22Rv1 (cell line): Measurements from ENCODE around the gene APBA2.

Experiments
- H3K27ac ChIP-seq: fragments of 450-650 bp; 2 replicates; pipeline ENCODE4 v1.5.1; 2017
- CTCF ChIP-seq: fragments of 450-650 bp; IDR thresholded peaks from 2 replicates; pipeline ENCODE4 v1.5.1; 2017; ENCODE audit warnings: mild to moderate bottlenecking
- ZFX ChIP-seq: fragments of 450-650 bp; IDR thresholded peaks from 2 replicates; pipeline ENCODE4 v1.6.1; 2017; ENCODE audit warnings: antibody characterized with exemption, borderline replicate concordance

APBA2 gene

DNA sequence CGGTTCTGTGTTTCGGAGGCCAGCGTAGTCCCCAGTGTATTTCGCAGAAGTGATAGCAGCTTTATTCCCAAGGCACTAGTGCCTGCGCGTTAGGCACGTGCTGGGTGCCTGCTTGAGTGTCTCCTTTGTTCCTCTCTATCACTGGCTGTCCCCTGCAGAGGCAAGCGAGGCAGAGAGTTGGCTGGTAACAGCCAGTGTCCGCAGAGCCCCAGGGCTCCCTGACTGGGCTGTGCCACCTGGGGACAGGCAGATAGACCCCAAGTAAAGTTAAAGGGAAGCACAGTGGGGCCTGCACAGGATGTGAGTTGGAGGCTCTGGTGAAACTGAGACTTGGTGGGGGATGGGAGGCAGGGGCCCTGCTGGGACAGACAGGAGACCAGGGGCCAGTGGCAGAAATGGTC, 50.7 kb downstream of the APBA2 start:
- no peak for TF ChIP-seq ZFX
- no peak for TF ChIP-seq CTCF
- no peak overlapping the region for H3K27ac ChIP-seq

DNA sequence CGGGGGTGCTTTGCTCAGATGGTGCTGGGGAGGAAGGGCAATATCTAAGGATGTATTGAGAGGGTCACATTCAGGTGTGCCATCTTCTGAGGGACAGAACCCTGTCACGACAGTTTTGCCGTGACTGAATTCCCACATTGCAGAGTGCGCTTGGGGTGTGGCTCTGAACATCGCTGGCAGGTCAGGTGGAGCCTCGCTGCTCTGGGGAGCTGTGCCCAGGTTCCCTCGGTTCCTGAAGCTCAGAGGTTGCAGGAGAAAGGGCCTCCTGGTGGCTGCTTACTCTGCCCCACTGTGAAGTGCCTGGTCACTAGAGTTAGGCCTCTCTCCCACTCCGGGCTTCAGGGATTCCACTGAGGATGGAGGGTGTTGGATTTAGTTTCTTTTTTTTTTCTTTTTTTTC, 51.5 kb downstream of the APBA2 start:
- H3K27ac ChIP-seq = no peak overlapping the region
- TF ChIP-seq ZFX = no peak
- no peak for TF ChIP-seq CTCF

DNA sequence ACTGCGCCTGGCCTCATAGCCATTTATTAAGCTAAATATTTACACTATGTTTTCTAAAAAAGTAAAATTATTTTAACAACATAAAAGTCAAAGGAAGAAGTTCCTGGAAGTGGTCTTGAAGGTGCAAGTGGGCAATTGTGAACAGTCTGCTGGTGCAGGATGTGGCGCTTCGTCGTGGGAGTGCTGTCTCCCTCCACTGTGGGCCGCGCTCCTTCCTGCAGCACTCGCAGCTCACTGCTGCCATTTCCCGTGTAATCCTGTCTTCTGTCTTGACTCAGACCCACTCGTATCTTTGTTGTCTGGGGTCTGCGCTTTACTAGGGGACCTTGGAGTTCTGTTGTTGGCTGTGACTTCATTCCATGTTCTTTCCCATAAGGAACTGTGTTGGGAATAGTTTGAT, 56.3 kb downstream of the APBA2 start:
- TF ChIP-seq ZFX = no peak
- TF ChIP-seq CTCF = no peak
- H3K27ac ChIP-seq = no peak overlapping the region

GRCh38 chr15:28942571-28942970, 56.8 kb downstream of the APBA2 start:
- TF ChIP-seq CTCF = no peak
- no peak for TF ChIP-seq ZFX
- no peak overlapping the region for H3K27ac ChIP-seq

GRCh38 chr15:28943146-28943545, 57.4 kb downstream of the APBA2 start:
- no peak for TF ChIP-seq CTCF
- TF ChIP-seq ZFX = no peak
- H3K27ac ChIP-seq = no peak overlapping the region

- H3K27ac ChIP-seq = no peak overlapping the region
- TF ChIP-seq ZFX (no peak), CTCF (no peak)
Observed at GRCh38 chr15:28943611-28944230, 57.9 kb downstream of the APBA2 start.

DNA sequence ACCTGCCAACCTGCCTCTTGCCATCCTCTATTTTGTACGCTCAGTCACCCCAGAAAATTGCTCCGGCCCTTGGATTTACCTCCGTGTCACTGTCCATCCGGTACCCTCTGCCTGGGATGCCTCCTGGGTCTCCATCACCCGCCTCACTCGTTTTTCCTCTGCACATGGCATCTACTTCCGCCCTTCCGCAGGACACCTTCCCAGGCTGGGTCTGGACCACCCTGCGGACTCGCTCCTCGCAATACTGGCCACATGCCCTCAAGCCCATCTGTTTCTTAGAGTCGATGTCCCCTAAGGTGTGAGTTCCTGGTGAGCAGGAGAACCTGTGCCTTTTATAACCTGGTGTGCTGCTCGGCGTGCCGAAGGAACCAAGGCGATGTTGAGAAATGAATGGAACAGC, 58.5 kb downstream of the APBA2 start:
- TF ChIP-seq ZFX (no peak), CTCF (no peak)
- no peak overlapping the region for H3K27ac ChIP-seq
